Keratinocyte (primary cell): ENCODE measurements around the gene RIT2. TPM values are rescaled to one million over a fixed set of nuclear protein-coding genes. Genes with fewer than 3 reads are reported as not detected.

Experiments
- DNase-seq: peaks from one replicate; pipeline ENCODE4 v3.0.0-alpha.2; 2011; ENCODE audit warnings: low read depth, missing footprints, low spot score
- FAIRE-seq: peaks from 2 replicates; lab custom pipeline; 2011; peaks lifted over from hg19 to GRCh38; lab: Jason Lieb, UNC
- H2AFZ ChIP-seq: 2 replicates; pipeline ENCODE4 v1.6.0; 2012; ENCODE audit warnings: low read length, control low read depth, inconsistent platforms; ENCODE audit not compliant: control insufficient read depth
- H3K27ac ChIP-seq: 2 replicates; pipeline ENCODE4 v1.5.1; 2011; ENCODE audit warnings: low read length; ENCODE audit not compliant: control insufficient read depth, insufficient read depth
- H3K27me3 ChIP-seq: 3 replicates; pipeline ENCODE4 v1.6.0; 2011; ENCODE audit warnings: low read length; ENCODE audit not compliant: control insufficient read depth, insufficient read depth; ENCODE audit errors: extremely low read depth
- H3K36me3 ChIP-seq, 2 experiments: 2 replicates in 1 of 2; 3 replicates in 1 of 2; pipeline ENCODE4 v1.5.1; 2011; ENCODE audit warnings: low read length in 2 of 2, mild to moderate bottlenecking in 1 of 2; ENCODE audit not compliant: control insufficient read depth in 2 of 2, insufficient read depth in 2 of 2; ENCODE audit errors: extremely low read depth in 1 of 2
- H3K4me1 ChIP-seq: 3 replicates; pipeline ENCODE4 v1.5.1; 2011; ENCODE audit warnings: low read length; ENCODE audit not compliant: control insufficient read depth, insufficient read depth; ENCODE audit errors: extremely low read depth
- H3K4me2 ChIP-seq: 3 replicates; pipeline ENCODE4 v1.6.0; 2011; ENCODE audit warnings: low read depth, low read length; ENCODE audit not compliant: control insufficient read depth, insufficient read depth; ENCODE audit errors: extremely low read depth
- H3K4me3 ChIP-seq, 3 experiments: fragments of 200-600 bp in 1 of 3; sonication (generic) in 1 of 3; 2 replicates in 2 of 3; 3 replicates in 1 of 3; pipeline ENCODE4 v1.5.1; 2011 to 2016; ENCODE audit warnings: low read length in 3 of 3, mild to moderate bottlenecking in 3 of 3, control low read depth in 2 of 3, inconsistent platforms in 1 of 3, low read depth in 1 of 3, mixed read lengths in 1 of 3, mixed run types in 1 of 3, moderate library complexity in 1 of 3; ENCODE audit not compliant: control insufficient read depth in 2 of 3, insufficient read depth in 2 of 3; ENCODE audit errors: extremely low read depth in 1 of 3
- H3K79me2 ChIP-seq: 2 replicates; pipeline ENCODE4 v1.6.0; 2012; ENCODE audit warnings: low read length; ENCODE audit not compliant: control insufficient read depth, insufficient read depth
- H3K9ac ChIP-seq: 3 replicates; pipeline ENCODE4 v1.6.0; 2011; ENCODE audit warnings: low read length; ENCODE audit not compliant: control insufficient read depth, insufficient read depth; ENCODE audit errors: extremely low read depth
- H3K9me1 ChIP-seq: 3 replicates; pipeline ENCODE4 v1.6.0; 2011; ENCODE audit warnings: low read length; ENCODE audit not compliant: control insufficient read depth, insufficient read depth; ENCODE audit errors: extremely low read depth
- H3K9me3 ChIP-seq: 2 replicates; pipeline ENCODE4 v1.5.1; 2012; ENCODE audit warnings: low read depth, low read length; ENCODE audit not compliant: control insufficient read depth
- H4K20me1 ChIP-seq: 3 replicates; pipeline ENCODE4 v1.6.0; 2011; ENCODE audit warnings: low read length; ENCODE audit not compliant: control insufficient read depth, insufficient read depth; ENCODE audit errors: extremely low read depth
- EZH2 ChIP-seq: IDR thresholded peaks from one replicate; pipeline ENCODE4 v1.6.1; 2012; ENCODE audit warnings: inconsistent platforms, mild to moderate bottlenecking, low read length, moderate library complexity
- dilution Hi-C: fragments of 300-500 bp; cut with MboI; formaldehyde crosslinking; loops from one replicate; pipeline ENCODE4 v1.7.0; 2020; ENCODE audit warnings: low sequenced_read_pairs; ENCODE audit not compliant: extremely low pct_ligation_motif_present
- polyA plus RNA-seq, 5 experiments: library from polyadenylated mRNA; depleted of rRNA in 3 of 5; stranded (reverse) in 3 of 5; stranded (forward) in 1 of 5; unstranded in 1 of 5; fragments of >200 nt; gene quantifications; 1 replicate in 1 of 5; 2 replicates in 3 of 5; 3 replicates in 1 of 5; pipeline versions ENCODE4 v1.2.1 to v1.2.3, GENCODE V29; 2011 to 2012; ENCODE audit warnings: missing spikeins in 2 of 5, low read depth in 1 of 5, low replicate concordance in 1 of 5
- TF ChIP-seq, protein P1 (sequence below), 3 experiments: IDR thresholded peaks in 1 of 3; conservative IDR thresholded peaks in 1 of 3; optimal IDR thresholded peaks in 1 of 3; 2 replicates in 2 of 3; 3 replicates in 1 of 3; pipeline versions ENCODE3 to v1.5.1; 2011; ENCODE audit warnings: low read length in 3 of 3, mild to moderate bottlenecking in 3 of 3, moderate library complexity in 2 of 3, control low read depth in 1 of 3, inconsistent platforms in 1 of 3; ENCODE audit not compliant: insufficient read depth in 2 of 3; ENCODE audit errors: extremely low read depth in 1 of 3

RIT2 gene
- polyA plus RNA-seq, 1 donor (not counting 4 experiments of a cell fraction or from before 2014, with no cell fraction given): not detected

DNA sequence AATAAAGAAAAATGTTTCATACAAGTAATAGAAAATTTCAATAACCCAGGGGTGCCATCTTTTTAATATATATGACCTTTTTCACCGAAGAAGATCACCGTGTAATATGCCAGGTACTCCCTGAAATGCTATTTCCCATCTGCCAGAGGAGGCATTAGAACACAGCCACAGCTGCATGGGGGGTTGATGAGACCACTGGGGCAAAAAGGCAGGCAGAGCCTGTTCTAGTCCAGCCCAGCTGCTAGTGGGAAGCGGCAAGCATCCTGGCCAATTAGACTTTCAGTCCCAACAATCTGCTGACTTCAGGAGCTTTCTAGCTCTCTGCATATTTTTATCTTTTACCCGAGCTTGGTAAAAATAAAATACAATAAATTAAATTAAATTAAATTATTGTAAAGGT is 362.6 kb downstream of the RIT2 start:
- H3K4me2 ChIP-seq: no peak overlapping the region
- no peak overlapping the region for H3K4me3 ChIP-seq
- H3K9me1 ChIP-seq: no peaks in the 10 kb centered on the region
- FAIRE-seq (no peak), DNase-seq (no peak)
- no peaks in the 10 kb centered on the region for H4K20me1 ChIP-seq
- no peaks in the 10 kb centered on the region for H3K9me3 ChIP-seq
- no peaks in the 10 kb centered on the region for H3K27me3 ChIP-seq
- no peaks in the 10 kb centered on the region for H3K4me1 ChIP-seq
- H3K79me2 ChIP-seq: no peaks in the 10 kb centered on the region
- no peak for TF ChIP-seq EZH2
- TF ChIP-seq, protein P1, sequence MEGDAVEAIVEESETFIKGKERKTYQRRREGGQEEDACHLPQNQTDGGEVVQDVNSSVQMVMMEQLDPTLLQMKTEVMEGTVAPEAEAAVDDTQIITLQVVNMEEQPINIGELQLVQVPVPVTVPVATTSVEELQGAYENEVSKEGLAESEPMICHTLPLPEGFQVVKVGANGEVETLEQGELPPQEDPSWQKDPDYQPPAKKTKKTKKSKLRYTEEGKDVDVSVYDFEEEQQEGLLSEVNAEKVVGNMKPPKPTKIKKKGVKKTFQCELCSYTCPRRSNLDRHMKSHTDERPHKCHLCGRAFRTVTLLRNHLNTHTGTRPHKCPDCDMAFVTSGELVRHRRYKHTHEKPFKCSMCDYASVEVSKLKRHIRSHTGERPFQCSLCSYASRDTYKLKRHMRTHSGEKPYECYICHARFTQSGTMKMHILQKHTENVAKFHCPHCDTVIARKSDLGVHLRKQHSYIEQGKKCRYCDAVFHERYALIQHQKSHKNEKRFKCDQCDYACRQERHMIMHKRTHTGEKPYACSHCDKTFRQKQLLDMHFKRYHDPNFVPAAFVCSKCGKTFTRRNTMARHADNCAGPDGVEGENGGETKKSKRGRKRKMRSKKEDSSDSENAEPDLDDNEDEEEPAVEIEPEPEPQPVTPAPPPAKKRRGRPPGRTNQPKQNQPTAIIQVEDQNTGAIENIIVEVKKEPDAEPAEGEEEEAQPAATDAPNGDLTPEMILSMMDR (optimal IDR thresholded peaks at IDR 0.05 in 1 of 3, IDR thresholded peaks at IDR 0.05 in 1 of 3, conservative IDR thresholded peaks at IDR 0.05 in 1 of 3; ENCODE audit: extremely low read depth in 1 of 3, insufficient read depth in 2 of 3, low read length in 3 of 3): no peak
- no peak overlapping the region for H3K27ac ChIP-seq
- no peak overlapping the region for H2AFZ ChIP-seq
- no peak overlapping the region for H3K9ac ChIP-seq
- dilution Hi-C loops: no loop called here
- H3K36me3 ChIP-seq: no peaks in the 10 kb centered on the region

- H3K9me1 ChIP-seq: no peaks in the 10 kb centered on the region
- H3K4me3 ChIP-seq: no peak overlapping the region
- no peaks in the 10 kb centered on the region for H3K27me3 ChIP-seq
- H3K4me1 ChIP-seq: no peaks in the 10 kb centered on the region
- no peak overlapping the region for H3K27ac ChIP-seq
- dilution Hi-C loops: no loop called here
- TF ChIP-seq EZH2: no peak
- TF ChIP-seq, protein P1 (optimal IDR thresholded peaks at IDR 0.05 in 1 of 3, IDR thresholded peaks at IDR 0.05 in 1 of 3, conservative IDR thresholded peaks at IDR 0.05 in 1 of 3; ENCODE audit: extremely low read depth in 1 of 3, insufficient read depth in 2 of 3, low read length in 3 of 3): no peak
- H3K9ac ChIP-seq: no peak overlapping the region
- H3K4me2 ChIP-seq: no peak overlapping the region
- no peak overlapping the region for H2AFZ ChIP-seq
- no peaks in the 10 kb centered on the region for H3K9me3 ChIP-seq
- DNase-seq: no peak
- H3K79me2 ChIP-seq: no peaks in the 10 kb centered on the region
- H3K36me3 ChIP-seq: no peaks in the 10 kb centered on the region
- FAIRE-seq: no peak
- no peaks in the 10 kb centered on the region for H4K20me1 ChIP-seq
These were observed 368.7 kb downstream of the RIT2 start for GRCh38 chr18:42746794-42747193.
